DMS79 treated with DMSO at 0.1 percent for 48 hours (cell line): ENCODE results near the gene CLBA1.
A peak's percentile ranks its signal among the peaks of the same experiment; 100 is the strongest.
"Not testable (repeated sequence)": the region's sequence is repeated elsewhere in the genome, so short reads cannot be mapped to it uniquely, and the experiment has no call there.

Source experiments
- DNase-seq: peaks from one replicate; lab custom pipeline; 2025; lab: John Stamatoyannopoulos, UW

CLBA1 gene

GRCh38 chr14:104985675-104986486 lies at the start of gene CLBA1:
Gene CLBA1, plus strand, starts transcription at chr14:104985788. Its CDS starts 644 bp downstream, at chr14:104986432.
- DNase-seq, result peak; percentile 76

- no peak for DNase-seq
Measured at GRCh38 chr14:104935955-104936354, 49.6 kb upstream of the CLBA1 start.

GRCh38 chr14:104936361-104937155 lies 49.0 kb upstream of the CLBA1 start:
- no peak for DNase-seq

DNA sequence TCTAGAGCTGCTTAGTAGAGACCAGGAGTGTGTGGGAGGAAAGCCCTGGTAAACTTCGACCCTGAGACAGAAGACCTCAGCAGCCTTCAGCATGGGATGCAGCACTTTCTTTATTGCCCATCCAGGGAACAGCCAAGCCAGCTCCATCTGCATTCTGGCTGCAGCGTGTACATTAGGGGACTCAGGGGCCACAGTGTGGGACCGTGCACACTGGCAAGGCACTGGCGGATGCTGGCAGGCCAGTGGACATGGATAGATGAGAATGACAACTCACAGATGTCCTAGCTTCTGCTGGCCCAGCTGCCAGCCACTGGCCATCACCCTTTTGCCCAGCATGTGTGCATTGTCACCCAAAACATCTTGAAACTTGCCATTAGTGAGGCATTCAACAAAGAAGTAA lies 48.4 kb upstream of the CLBA1 start:
- DNase-seq, result no peak

GRCh38 chr14:104937694-104938365 lies 47.8 kb upstream of the CLBA1 start:
- no peak for DNase-seq

- no peak for DNase-seq
Measured at GRCh38 chr14:104938436-104938835, 47.2 kb upstream of the CLBA1 start.

DNA sequence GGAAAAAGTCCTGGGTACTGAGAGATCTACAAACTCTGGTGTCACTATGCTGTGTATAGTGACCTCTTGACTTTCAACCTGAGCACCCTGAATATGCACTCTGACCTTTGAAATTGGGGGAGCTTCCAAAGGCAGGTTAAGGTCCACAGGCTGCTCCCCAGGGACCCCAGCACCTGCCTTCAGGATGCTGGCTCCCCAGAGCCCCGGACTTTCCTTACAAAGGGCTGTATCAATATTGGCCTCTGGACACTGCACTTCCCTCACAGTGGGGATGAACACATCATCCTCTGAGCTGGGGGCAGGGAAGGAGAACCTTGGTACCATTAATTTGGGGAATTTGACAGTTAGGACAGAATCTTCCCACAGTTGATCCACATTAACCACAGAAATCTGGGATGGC lies 46.6 kb upstream of the CLBA1 start:
- DNase-seq, result no peak

GRCh38 chr14:104939666-104940410 lies 45.8 kb upstream of the CLBA1 start:
- no peak for DNase-seq

DNA sequence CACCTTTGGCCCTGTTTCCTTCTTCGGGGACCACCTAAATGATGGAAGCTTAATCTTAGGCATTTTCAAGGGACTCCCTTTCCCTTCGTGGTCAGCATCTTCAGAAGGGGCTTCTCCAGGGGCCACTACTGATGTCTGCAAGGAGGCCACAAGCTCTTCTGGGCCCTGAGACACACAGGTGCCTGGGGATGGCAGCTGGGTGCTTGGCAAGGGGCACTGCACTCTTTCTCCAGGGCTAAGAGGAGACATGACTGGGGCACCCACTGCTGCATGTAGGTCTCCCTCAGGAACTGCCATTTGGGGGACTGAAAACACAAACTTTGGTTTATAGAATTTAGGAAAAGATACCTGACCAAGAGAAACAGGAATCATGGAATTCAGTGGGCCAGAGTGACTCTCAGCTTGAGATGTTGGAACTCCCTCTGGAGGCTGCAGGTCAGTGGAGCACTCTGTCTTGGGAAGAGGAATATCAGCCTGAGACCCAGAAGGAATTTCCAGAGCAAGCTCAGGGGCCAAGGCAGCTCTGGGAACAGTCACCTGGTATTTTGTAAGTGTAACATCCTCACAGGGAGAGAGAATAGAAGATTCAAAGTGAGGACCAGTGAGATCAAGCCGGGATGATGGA lies 45.0 kb upstream of the CLBA1 start:
- no peak for DNase-seq

DNA sequence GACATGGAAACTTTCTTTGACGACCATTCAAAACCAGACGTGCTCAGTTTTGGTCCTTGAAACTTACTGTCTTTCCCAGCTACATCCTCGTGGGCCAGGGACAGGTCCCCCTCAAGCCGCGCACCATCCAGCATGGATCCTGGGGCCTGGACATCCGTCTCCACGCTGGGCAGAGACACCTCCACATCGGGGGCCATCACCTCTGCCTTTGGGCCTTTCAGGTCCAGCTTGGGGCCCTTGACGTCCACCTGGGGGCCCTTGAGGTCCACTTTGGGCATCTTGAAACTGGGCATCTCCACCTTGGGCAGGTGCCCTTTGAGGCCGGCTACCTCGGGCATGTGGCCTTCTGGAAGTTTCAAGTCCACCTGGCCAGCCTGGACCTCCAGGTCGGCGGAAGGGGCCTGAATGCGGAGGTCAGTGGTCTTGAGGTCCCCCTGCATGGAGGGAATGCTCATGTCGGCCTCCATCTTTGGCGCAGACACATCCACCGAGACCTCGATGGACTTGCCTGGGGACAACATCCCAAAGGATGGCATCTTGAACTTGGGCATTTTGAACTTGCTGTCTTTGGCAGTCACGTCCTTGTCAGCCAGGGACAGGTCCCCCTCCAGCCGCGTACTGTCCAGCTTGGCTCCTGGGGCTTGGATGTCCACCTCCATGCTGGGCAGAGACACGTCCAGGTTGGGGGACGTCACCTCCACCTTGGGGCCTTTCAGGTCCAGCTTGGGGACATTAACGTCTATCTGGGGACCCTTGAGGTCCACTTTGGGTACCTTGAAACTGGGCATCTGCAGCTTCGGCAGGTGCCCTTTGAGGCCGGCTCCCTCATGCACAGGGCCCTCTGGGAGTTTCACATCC lies 43.9 kb upstream of the CLBA1 start:
- no peak for DNase-seq

DNA sequence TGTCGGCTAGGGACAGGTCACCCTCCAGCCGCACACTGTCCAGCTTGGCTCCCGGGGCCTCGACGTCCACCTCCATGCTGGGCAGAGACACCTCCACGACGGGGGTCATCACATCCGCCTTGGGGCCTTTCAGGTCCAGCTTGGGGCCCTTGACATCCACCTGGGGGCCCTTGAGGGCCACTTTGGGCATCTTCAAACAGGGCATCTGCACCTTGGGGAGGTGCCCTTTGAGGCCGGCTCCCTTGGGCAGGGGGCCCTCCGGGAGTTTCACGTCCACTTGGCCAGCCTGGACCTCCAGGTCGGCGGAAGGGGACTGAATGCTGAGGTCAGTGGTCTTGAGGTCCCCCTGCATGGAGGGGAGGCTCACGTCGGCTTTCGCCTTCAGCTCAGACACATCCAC lies 43.0 kb upstream of the CLBA1 start:
- DNase-seq, result no peak

DNA sequence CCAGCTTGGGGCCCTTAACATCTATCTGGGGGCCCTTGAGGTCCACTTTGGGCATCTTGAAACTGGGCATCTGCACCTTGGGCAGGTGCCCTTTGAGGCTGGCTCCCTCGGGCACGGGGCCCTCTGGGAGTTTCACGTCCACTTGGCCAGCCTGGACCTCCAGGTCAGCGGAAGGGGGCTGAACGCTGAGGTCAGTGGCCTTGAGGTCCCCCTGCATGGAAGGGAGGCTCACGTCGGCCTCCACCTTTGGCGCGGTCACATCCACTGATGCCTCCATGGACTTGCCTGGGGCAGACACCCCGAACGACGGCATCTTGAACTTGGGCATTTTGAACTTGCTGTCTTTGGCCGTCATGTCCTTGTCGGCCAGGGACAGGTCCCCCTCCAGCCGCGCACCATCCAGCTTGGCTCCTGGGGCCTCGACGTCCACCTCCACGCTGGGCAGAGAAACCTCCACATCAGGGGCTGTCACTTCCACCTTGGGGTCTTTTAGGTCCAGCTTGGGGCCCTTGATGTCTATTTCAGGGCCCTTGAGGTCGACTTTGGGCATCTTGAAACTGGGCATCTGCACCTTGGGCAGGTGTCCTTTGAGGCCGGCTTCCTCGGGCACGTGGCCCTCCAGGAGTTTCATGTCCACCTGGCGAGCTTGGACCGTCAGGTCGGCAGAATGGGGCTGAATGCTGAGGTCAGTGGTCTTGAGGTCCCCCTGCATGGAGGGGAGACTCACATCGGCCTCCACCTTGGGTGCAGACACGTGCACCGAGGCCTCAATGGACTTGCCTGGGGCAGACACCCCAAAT lies 42.2 kb upstream of the CLBA1 start:
- not testable (repeated sequence) for DNase-seq

DNA sequence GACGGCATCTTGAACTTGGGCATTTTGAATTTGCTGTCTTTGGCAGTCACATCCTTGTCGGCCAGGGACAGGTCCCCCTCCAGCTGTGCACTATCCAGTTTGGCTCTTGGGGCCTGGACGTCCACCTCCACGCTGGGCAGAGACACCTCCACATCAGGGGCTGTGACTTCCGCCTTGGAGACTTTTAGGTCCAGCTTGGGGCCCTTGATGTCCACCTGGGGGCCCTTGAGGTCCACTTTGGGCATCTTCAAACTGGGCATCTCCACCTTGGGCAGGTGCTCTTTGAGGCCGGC lies 41.6 kb upstream of the CLBA1 start:
- not testable (repeated sequence) for DNase-seq

GRCh38 chr14:104944436-104945205 lies 41.0 kb upstream of the CLBA1 start:
- not testable (repeated sequence) for DNase-seq

DNA sequence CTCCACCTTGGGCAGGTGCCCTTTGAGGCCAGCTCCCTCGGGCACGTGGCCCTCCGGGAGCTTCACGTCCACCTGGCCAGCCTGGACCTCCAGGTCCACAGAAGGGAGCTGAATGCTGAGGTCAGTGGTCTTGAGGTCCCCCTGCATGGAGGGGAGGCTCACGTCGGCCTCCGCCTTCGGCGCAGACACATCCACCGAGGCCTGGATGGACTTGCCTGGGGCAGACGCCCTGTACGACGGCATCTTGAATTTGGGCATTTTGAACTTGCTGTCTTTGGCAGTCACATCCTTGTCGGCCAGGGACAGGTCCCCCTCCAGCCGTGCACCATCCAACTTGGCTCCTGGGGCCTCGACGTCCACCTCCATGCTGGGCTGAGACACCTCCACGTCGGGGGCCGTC lies 40.3 kb upstream of the CLBA1 start:
- DNase-seq, result not testable (repeated sequence)

GRCh38 chr14:104945986-104946965 lies 39.3 kb upstream of the CLBA1 start:
- DNase-seq, result not testable (repeated sequence)

- DNase-seq, result not testable (repeated sequence)
Measured at GRCh38 chr14:104947201-104947600, 38.4 kb upstream of the CLBA1 start.
